ENCODE results near the gene ARL16.

ARL16 gene

DNA sequence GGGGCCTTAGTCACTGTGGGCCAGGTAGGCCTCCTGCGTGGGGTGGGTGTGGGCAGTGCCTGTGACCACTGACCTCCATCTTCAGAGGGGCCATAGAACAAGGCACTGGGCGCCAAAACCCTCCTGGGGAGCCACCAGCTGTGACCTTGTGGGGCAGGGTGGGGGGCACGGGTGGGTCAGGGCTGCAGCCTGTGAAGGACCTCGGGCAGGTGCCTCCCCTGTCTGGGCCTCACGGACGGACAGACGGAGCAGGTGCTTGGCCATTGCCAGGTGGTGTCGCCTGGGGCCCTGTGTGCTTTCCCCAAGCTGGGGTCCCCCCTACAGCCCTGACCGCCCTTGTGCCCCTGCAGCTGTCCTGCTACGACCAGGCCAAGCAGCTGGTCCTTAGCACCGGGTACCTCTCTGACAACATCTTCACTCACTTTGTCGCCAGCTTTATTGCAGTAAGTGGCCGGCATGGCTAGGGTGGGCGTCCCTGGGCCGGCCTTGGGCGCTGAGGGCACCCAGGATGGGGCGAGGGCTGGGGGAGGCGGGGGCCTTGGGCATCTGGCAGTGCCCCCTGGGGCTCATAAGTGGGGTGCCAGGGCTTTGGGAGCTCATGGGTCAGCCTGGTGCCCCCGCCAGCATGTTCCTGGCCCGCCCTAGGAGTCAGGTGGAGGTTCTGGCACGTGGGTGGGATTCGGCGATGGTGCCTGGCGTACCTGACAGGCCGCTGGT, 33.6 kb upstream of the ARL16 start:
- H4K20me1 ChIP-seq (ENCODE audit: insufficient read depth, low read length) = peaks cover 5% of the 10 kb centered on the region; the same call in 1 of the 2 replicates
- H3K79me2 ChIP-seq (ENCODE audit: low read length) = peaks cover 26% of the 10 kb centered on the region
- no peak overlapping the region for H3K4me3 ChIP-seq (ENCODE audit: low read length)
- H2AFZ ChIP-seq (ENCODE audit: low read depth, low read length) = no peak overlapping the region
- H3K4me1 ChIP-seq (ENCODE audit: low read length) = peaks cover 8% of the 10 kb centered on the region
- TF ChIP-seq EZH2phosphoT487 (IDR thresholded peaks at IDR 0.05; ENCODE audit: low read depth) = no peak
- no peak for TF ChIP-seq CTCF (IDR thresholded peaks at IDR 0.05; ENCODE audit: low read depth, low read length)
- H3K9ac ChIP-seq (ENCODE audit: low read length) = no peak overlapping the region
- H3K27ac ChIP-seq (ENCODE audit: low read length) = no peak overlapping the region
- no peaks in the 10 kb centered on the region for H3K27me3 ChIP-seq (ENCODE audit: low read depth, low read length)
- no peak overlapping the region for H3K4me2 ChIP-seq (ENCODE audit: low read length)
- H3K36me3 ChIP-seq (replicated peaks; ENCODE audit: low read depth, low read length) = peaks cover 4% of the 10 kb centered on the region
- no peaks in the 10 kb centered on the region for H3K9me3 ChIP-seq (ENCODE audit: insufficient read depth, low read length)

GRCh38 chr17:81716674-81716996, 33.0 kb upstream of the ARL16 start:
- no peak overlapping the region for H2AFZ ChIP-seq (ENCODE audit: low read depth, low read length)
- peaks cover 8% of the 10 kb centered on the region for H3K4me1 ChIP-seq (ENCODE audit: low read length)
- no peaks in the 10 kb centered on the region for H3K27me3 ChIP-seq (ENCODE audit: low read depth, low read length)
- no peaks in the 10 kb centered on the region for H3K9me3 ChIP-seq (ENCODE audit: insufficient read depth, low read length)
- H3K4me3 ChIP-seq (ENCODE audit: low read length) = no peak overlapping the region
- H3K4me2 ChIP-seq (ENCODE audit: low read length) = no peak overlapping the region
- H3K9ac ChIP-seq (ENCODE audit: low read length) = no peak overlapping the region
- peaks cover 5% of the 10 kb centered on the region; the same call in 1 of the 2 replicates for H4K20me1 ChIP-seq (ENCODE audit: insufficient read depth, low read length)
- peaks cover 26% of the 10 kb centered on the region for H3K79me2 ChIP-seq (ENCODE audit: low read length)
- H3K36me3 ChIP-seq (replicated peaks; ENCODE audit: low read depth, low read length) = peaks cover 4% of the 10 kb centered on the region
- TF ChIP-seq EZH2phosphoT487 (IDR thresholded peaks at IDR 0.05; ENCODE audit: low read depth) = no peak
- no peak for TF ChIP-seq CTCF (IDR thresholded peaks at IDR 0.05; ENCODE audit: low read depth, low read length)
- no peak overlapping the region for H3K27ac ChIP-seq (ENCODE audit: low read length)

- Histone ChIP-seq H3K36me3 (replicated peaks; ENCODE audit: low read depth, low read length) (peaks cover 4% of the 10 kb centered on the region), H3K4me1 (ENCODE audit: low read length) (peaks cover 11% of the 10 kb centered on the region), H4K20me1 (ENCODE audit: insufficient read depth, low read length) (peaks cover 5% of the 10 kb centered on the region; the same call in 1 of the 2 replicates), H2AFZ (ENCODE audit: low read depth, low read length) (no peak overlapping the region), H3K4me3 (ENCODE audit: low read length) (no peak overlapping the region), H3K27me3 (ENCODE audit: low read depth, low read length) (no peaks in the 10 kb centered on the region), H3K9ac (ENCODE audit: low read length) (no peak overlapping the region), H3K27ac (ENCODE audit: low read length) (no peak overlapping the region), H3K9me3 (ENCODE audit: insufficient read depth, low read length) (no peaks in the 10 kb centered on the region), H3K79me2 (ENCODE audit: low read length) (peaks cover 26% of the 10 kb centered on the region), H3K4me2 (ENCODE audit: low read length) (no peak overlapping the region)
- no peak for TF ChIP-seq CTCF (IDR thresholded peaks at IDR 0.05; ENCODE audit: low read depth, low read length)
- TF ChIP-seq EZH2phosphoT487 (IDR thresholded peaks at IDR 0.05; ENCODE audit: low read depth) = no peak
Observed at GRCh38 chr17:81715872-81716673, 32.5 kb upstream of the ARL16 start.

GRCh38 chr17:81715107-81715871, 31.7 kb upstream of the ARL16 start:
- no peak for TF ChIP-seq CTCF (IDR thresholded peaks at IDR 0.05; ENCODE audit: low read depth, low read length)
- TF ChIP-seq EZH2phosphoT487 (IDR thresholded peaks at IDR 0.05; ENCODE audit: low read depth) = no peak
- Histone ChIP-seq H3K4me1 (ENCODE audit: low read length) (peaks cover 19% of the 10 kb centered on the region), H3K4me2 (ENCODE audit: low read length) (no peak overlapping the region), H3K4me3 (ENCODE audit: low read length) (no peak overlapping the region), H3K27me3 (ENCODE audit: low read depth, low read length) (no peaks in the 10 kb centered on the region), H3K79me2 (ENCODE audit: low read length) (peaks cover 26% of the 10 kb centered on the region), H3K9me3 (ENCODE audit: insufficient read depth, low read length) (no peaks in the 10 kb centered on the region), H3K27ac (ENCODE audit: low read length) (no peak overlapping the region), H4K20me1 (ENCODE audit: insufficient read depth, low read length) (peaks cover 5% of the 10 kb centered on the region; the same call in 1 of the 2 replicates), H3K36me3 (replicated peaks; ENCODE audit: low read depth, low read length) (peaks cover 4% of the 10 kb centered on the region), H3K9ac (ENCODE audit: low read length) (no peak overlapping the region), H2AFZ (ENCODE audit: low read depth, low read length) (no peak overlapping the region)

All from OCI-LY3 (cell line).